Measurements from ENCODE around the gene EXD3.
"Not testable (repeated sequence)": the region's sequence is repeated elsewhere in the genome, so short reads cannot be mapped to it uniquely, and the experiment has no call there.

Gene EXD3

GRCh38 chr9:137342482-137342881, 80.5 kb downstream of the EXD3 start:
- H3K27me3 Mint-ChIP-seq (ENCODE audit: low read depth, poor library complexity) = peaks cover 10% of the 10 kb centered on the region
- no peak for TF ChIP-seq CTCF (IDR thresholded peaks at IDR 0.05)
- DNase-seq = no peak
- H3K27ac Mint-ChIP-seq = no peak overlapping the region
- no peaks in the 10 kb centered on the region for H3K4me1 Mint-ChIP-seq
- H3K9me3 Mint-ChIP-seq = peaks cover 80% of the 10 kb centered on the region
- H3K36me3 Mint-ChIP-seq (ENCODE audit: low read depth) = peaks cover 37% of the 10 kb centered on the region
- no peak overlapping the region for H3K4me3 Mint-ChIP-seq

GRCh38 chr9:137341227-137341626, 81.7 kb downstream of the EXD3 start:
- peaks cover 80% of the 10 kb centered on the region for H3K9me3 Mint-ChIP-seq

GRCh38 chr9:137339908-137340462, 83.0 kb downstream of the EXD3 start:
- peaks cover 24% of the 10 kb centered on the region for H3K36me3 Mint-ChIP-seq (ENCODE audit: low read depth)
- H3K9me3 Mint-ChIP-seq = peaks cover 79% of the 10 kb centered on the region
- H3K27me3 Mint-ChIP-seq (ENCODE audit: low read depth, poor library complexity) = peaks cover 12% of the 10 kb centered on the region
- not testable (repeated sequence) for H3K4me3 Mint-ChIP-seq, H3K4me1 Mint-ChIP-seq, DNase-seq, H3K27ac Mint-ChIP-seq

More at GRCh38 chr9:137341227-137341626, 81.7 kb downstream of the EXD3 start:
- TF ChIP-seq CTCF (IDR thresholded peaks at IDR 0.05) = no peak
- Mint-ChIP-seq H3K27ac (no peak overlapping the region), H3K36me3 (ENCODE audit: low read depth) (peaks cover 24% of the 10 kb centered on the region), H3K4me3 (no peak overlapping the region), H3K4me1 (no peaks in the 10 kb centered on the region), H3K27me3 (ENCODE audit: low read depth, poor library complexity) (peaks cover 12% of the 10 kb centered on the region)
- no peak for DNase-seq

GRCh38 chr9:137339045-137339907, 83.7 kb downstream of the EXD3 start:
- Mint-ChIP-seq H3K4me3 (no peak overlapping the region), H3K9me3 (peaks cover 79% of the 10 kb centered on the region), H3K27ac (no peak overlapping the region)

GRCh38 chr9:137336735-137337134, 86.2 kb downstream of the EXD3 start:
- no peak for DNase-seq
- peaks cover 14% of the 10 kb centered on the region for H3K36me3 Mint-ChIP-seq (ENCODE audit: low read depth)
- no peaks in the 10 kb centered on the region for H3K4me1 Mint-ChIP-seq
- no peak overlapping the region for H3K4me3 Mint-ChIP-seq
- H3K27me3 Mint-ChIP-seq (ENCODE audit: low read depth, poor library complexity) = peaks cover 20% of the 10 kb centered on the region
- H3K27ac Mint-ChIP-seq = no peak overlapping the region
- H3K9me3 Mint-ChIP-seq = peaks cover 73% of the 10 kb centered on the region
- TF ChIP-seq CTCF (IDR thresholded peaks at IDR 0.05) = no peak

More at GRCh38 chr9:137339045-137339907, 83.7 kb downstream of the EXD3 start:
- no peak for DNase-seq
- Mint-ChIP-seq H3K4me1 (no peaks in the 10 kb centered on the region), H3K36me3 (ENCODE audit: low read depth) (peaks cover 17% of the 10 kb centered on the region), H3K27me3 (ENCODE audit: low read depth, poor library complexity) (peaks cover 18% of the 10 kb centered on the region)
- TF ChIP-seq CTCF (IDR thresholded peaks at IDR 0.05) = no peak

GRCh38 chr9:137333016-137333671, 89.8 kb downstream of the EXD3 start:
- Mint-ChIP-seq H3K9me3 (peaks cover 70% of the 10 kb centered on the region), H3K36me3 (ENCODE audit: low read depth) (peaks cover 9% of the 10 kb centered on the region), H3K27ac (no peak overlapping the region), H3K4me1 (no peaks in the 10 kb centered on the region), H3K27me3 (ENCODE audit: low read depth, poor library complexity) (peaks cover 24% of the 10 kb centered on the region), H3K4me3 (no peak overlapping the region)
- no peak for DNase-seq
- TF ChIP-seq CTCF (IDR thresholded peaks at IDR 0.05) = no peak
